ENCODE measurements around the gene ACBD7. TPM values are rescaled to one million over a fixed set of nuclear protein-coding genes. Genes with fewer than 3 reads are reported as not detected.

ACBD7 gene
- total RNA-seq, 2 donors from 2014 or later = 2.5 to 5.5 TPM

- no peak overlapping the region for H3K27ac Mint-ChIP-seq
- peaks cover 0 to 1% of the 10 kb centered on the region in 2 donors for H3K9me3 Mint-ChIP-seq
- H3K4me1 Mint-ChIP-seq (ENCODE audit: low read depth) = peaks cover 9% of the 10 kb centered on the region
- H3K36me3 Mint-ChIP-seq (ENCODE audit: insufficient read depth in 2 of 2) = no peaks in the 10 kb centered on the region
- ATAC-seq (replicated peaks in 1 of 2) (no peak), DNase-seq (no peak)
- H3K27me3 Mint-ChIP-seq (ENCODE audit: low read depth) = no peaks in the 10 kb centered on the region
- H3K4me3 Mint-ChIP-seq = no peak overlapping the region
These were observed 50.9 kb downstream of the ACBD7 start for GRCh38 chr10:15037691-15038090.

- DNase-seq = no peak
- Mint-ChIP-seq H3K27me3 (ENCODE audit: low read depth) (no peaks in the 10 kb centered on the region), H3K9me3 (peaks cover 0 to 1% of the 10 kb centered on the region in 2 donors), H3K36me3 (ENCODE audit: insufficient read depth in 2 of 2) (no peaks in the 10 kb centered on the region), H3K4me3 (peak overlapping the region in 1 of 2 donors; percentile 4), H3K27ac (no peak overlapping the region), H3K4me1 (ENCODE audit: low read depth) (peaks cover 9% of the 10 kb centered on the region)
- peak in 1 of 2 donors; percentile 45 for ATAC-seq (replicated peaks in 1 of 2)
These were observed 52.9 kb downstream of the ACBD7 start for GRCh38 chr10:15035385-15036301.

GRCh38 chr10:15027741-15028140 is 60.8 kb downstream of the ACBD7 start:
- DNase-seq (no peak), ATAC-seq (replicated peaks in 1 of 2) (no peak)
- no peaks in the 10 kb centered on the region for H3K27me3 Mint-ChIP-seq (ENCODE audit: low read depth)
- peaks cover 4% of the 10 kb centered on the region for H3K4me1 Mint-ChIP-seq (ENCODE audit: low read depth)
- H3K36me3 Mint-ChIP-seq (ENCODE audit: insufficient read depth in 2 of 2) = no peaks in the 10 kb centered on the region
- no peaks in the 10 kb centered on the region for H3K9me3 Mint-ChIP-seq
- H3K4me3 Mint-ChIP-seq = no peak overlapping the region
- no peak overlapping the region for H3K27ac Mint-ChIP-seq

Other genes starting within 250 kb of the ACBD7 start
- 10 to 100 TPM; 16.9 to 18.5 TPM for gene SUV39H2, start 209.9 kb downstream of the ACBD7 start, total RNA-seq
- gene DCLRE1C, start 134.7 kb downstream of the ACBD7 start, total RNA-seq = 10 to 100 TPM; 22.9 to 25.8 TPM
- 1 to 10 TPM in 1 of 2 donors, not detected in 1; 2.4 TPM for gene MEIG1, start 129.4 kb downstream of the ACBD7 start, total RNA-seq
- 1 to 10 TPM; 3.5 to 3.8 TPM for gene OLAH, start 44.8 kb downstream of the ACBD7 start, total RNA-seq
- 10 to 100 TPM; 17.7 to 21.0 TPM for gene RPP38, start 8.6 kb upstream of the ACBD7 start, total RNA-seq
- 10 to 100 TPM; 24.4 to 35.2 TPM for gene NMT2, start 79.9 kb upstream of the ACBD7 start, total RNA-seq

Data from activated T-cell treated with anti-CD3 and anti-CD28 coated beads, Interleukin-2, amount 50 U/mL, for 72 hours (primary cell).